ENCODE results near the gene PRKCE.
"Not testable (repeated sequence)": the region's sequence is repeated elsewhere in the genome, so short reads cannot be mapped to it uniquely, and the experiment has no call there.

The PRKCE gene

DNA sequence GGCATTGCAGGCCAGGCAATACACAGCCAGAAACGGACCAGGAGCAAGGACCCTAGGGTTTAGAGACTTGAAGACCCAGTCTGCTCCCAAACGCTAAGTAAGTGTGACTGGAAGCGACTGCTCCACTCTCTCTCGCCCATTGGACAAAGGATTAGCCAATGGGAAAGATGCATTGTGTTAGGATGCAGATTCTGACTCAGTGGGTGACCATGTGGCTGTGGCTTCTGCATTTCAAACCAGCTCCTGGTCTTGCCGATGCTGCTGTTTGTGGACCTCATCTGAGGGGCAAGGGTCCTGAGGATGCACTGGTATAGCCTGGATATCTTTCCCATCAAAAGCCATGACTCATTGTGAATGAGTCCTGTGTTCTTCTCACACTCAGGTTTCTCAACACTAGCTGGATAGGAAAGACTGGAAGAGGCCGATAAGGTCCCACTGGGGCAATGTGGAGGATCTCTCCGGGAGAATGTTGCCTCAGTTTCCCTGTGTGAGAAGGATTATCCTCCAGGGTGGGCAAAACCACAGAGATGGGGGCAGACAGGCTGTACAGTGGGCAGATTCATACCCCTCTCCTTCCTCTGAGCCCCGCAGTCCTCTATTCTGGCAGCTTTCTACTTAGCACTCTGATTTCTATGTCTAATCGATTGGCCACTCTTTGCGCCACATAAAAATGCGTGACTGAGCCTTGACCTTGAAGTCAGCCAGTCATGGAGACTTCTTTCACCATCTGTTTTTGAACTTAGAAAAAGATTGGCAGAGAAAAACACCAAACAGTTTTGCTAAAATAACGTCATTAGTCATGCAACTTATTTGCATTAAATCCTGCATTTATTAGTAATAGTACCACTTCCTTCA, 257.1 kb downstream of the PRKCE start:
- Histone ChIP-seq H3K36me3 (ENCODE audit: insufficient read depth, low read length) (no peaks in the 10 kb centered on the region), H3K27ac (no peak overlapping the region), H3K4me3 (no peak overlapping the region), H3K9ac (ENCODE audit: insufficient read length) (no peak overlapping the region), H3K9me3 (ENCODE audit: low read depth, low read length) (no peaks in the 10 kb centered on the region)
- no peak for TF ChIP-seq EZH2 (IDR thresholded peaks at IDR 0.05)
- no peak for TF ChIP-seq FOXP2 (optimal IDR thresholded peaks at IDR 0.05; ENCODE audit: control extremely low read depth, extremely low read length, insufficient read depth)
- no peak for TF ChIP-seq POLR2AphosphoS5 (IDR thresholded peaks at IDR 0.05; ENCODE audit: borderline replicate concordance, low read depth, low read length)
- no peak for DNase-seq (ENCODE audit: low read depth, low spot score)

GRCh38 chr2:45909171-45909565, 257.7 kb downstream of the PRKCE start:
- Histone ChIP-seq H3K27ac (no peak overlapping the region), H3K4me3 (no peak overlapping the region)

GRCh38 chr2:45909677-45910191, 258.3 kb downstream of the PRKCE start:
- Histone ChIP-seq H3K36me3 (ENCODE audit: insufficient read depth, low read length) (no peaks in the 10 kb centered on the region), H3K9ac (ENCODE audit: insufficient read length) (no peak overlapping the region), H3K9me3 (ENCODE audit: low read depth, low read length) (no peaks in the 10 kb centered on the region), H3K27ac (no peak overlapping the region), H3K4me3 (no peak overlapping the region)
- TF ChIP-seq EZH2 (IDR thresholded peaks at IDR 0.05) (no peak), POLR2AphosphoS5 (IDR thresholded peaks at IDR 0.05; ENCODE audit: borderline replicate concordance, low read depth, low read length) (no peak), FOXP2 (optimal IDR thresholded peaks at IDR 0.05; ENCODE audit: control extremely low read depth, extremely low read length, insufficient read depth) (no peak)
- no peak for DNase-seq (ENCODE audit: low read depth, low spot score)

More at GRCh38 chr2:45909171-45909565, 257.7 kb downstream of the PRKCE start:
- TF ChIP-seq POLR2AphosphoS5 (IDR thresholded peaks at IDR 0.05; ENCODE audit: borderline replicate concordance, low read depth, low read length) (no peak), FOXP2 (optimal IDR thresholded peaks at IDR 0.05; ENCODE audit: control extremely low read depth, extremely low read length, insufficient read depth) (no peak), EZH2 (IDR thresholded peaks at IDR 0.05) (no peak)
- no peaks in the 10 kb centered on the region for H3K36me3 ChIP-seq (ENCODE audit: insufficient read depth, low read length)
- H3K9ac ChIP-seq (ENCODE audit: insufficient read length) = no peak overlapping the region
- H3K9me3 ChIP-seq (ENCODE audit: low read depth, low read length) = no peaks in the 10 kb centered on the region
- no peak for DNase-seq (ENCODE audit: low read depth, low spot score)

- DNase-seq (ENCODE audit: low read depth, low spot score) = no peak
- no peak overlapping the region for H3K4me3 ChIP-seq
- H3K27ac ChIP-seq = no peak overlapping the region
- no peak for TF ChIP-seq POLR2AphosphoS5 (IDR thresholded peaks at IDR 0.05; ENCODE audit: borderline replicate concordance, low read depth, low read length)
- TF ChIP-seq EZH2 (IDR thresholded peaks at IDR 0.05) = no peak
- no peak for TF ChIP-seq FOXP2 (optimal IDR thresholded peaks at IDR 0.05; ENCODE audit: control extremely low read depth, extremely low read length, insufficient read depth)
- no peaks in the 10 kb centered on the region for H3K36me3 ChIP-seq (ENCODE audit: insufficient read depth, low read length)
- H3K9ac ChIP-seq (ENCODE audit: insufficient read length) = no peak overlapping the region
- no peaks in the 10 kb centered on the region for H3K9me3 ChIP-seq (ENCODE audit: low read depth, low read length)
Observed at GRCh38 chr2:45910473-45911060, 259.1 kb downstream of the PRKCE start.

DNA sequence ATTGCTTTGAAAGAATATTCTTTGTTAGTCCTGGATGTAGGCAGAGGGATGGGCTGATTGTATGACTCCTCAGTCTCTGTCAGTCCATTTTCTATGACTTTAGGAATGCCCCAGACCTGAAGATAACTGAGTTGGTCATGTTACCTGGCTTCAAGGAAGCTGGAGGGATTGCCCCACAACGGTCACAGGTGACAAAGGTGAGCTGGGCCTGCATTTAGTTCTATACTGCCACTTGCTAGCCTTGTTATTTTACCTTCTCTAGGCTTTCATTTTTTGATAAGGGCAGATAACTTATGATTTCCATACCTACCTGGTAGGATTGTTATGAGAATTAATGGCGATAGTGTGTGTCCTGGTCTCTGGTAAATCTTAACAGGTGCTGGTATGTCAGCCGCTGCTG, 260.1 kb downstream of the PRKCE start:
- Histone ChIP-seq H3K36me3 (ENCODE audit: insufficient read depth, low read length) (no peaks in the 10 kb centered on the region), H3K9ac (ENCODE audit: insufficient read length) (no peak overlapping the region), H3K9me3 (ENCODE audit: low read depth, low read length) (no peaks in the 10 kb centered on the region), H3K4me3 (no peak overlapping the region), H3K27ac (no peak overlapping the region)
- no peak for TF ChIP-seq POLR2AphosphoS5 (IDR thresholded peaks at IDR 0.05; ENCODE audit: borderline replicate concordance, low read depth, low read length)
- no peak for TF ChIP-seq FOXP2 (optimal IDR thresholded peaks at IDR 0.05; ENCODE audit: control extremely low read depth, extremely low read length, insufficient read depth)
- no peak for TF ChIP-seq EZH2 (IDR thresholded peaks at IDR 0.05)
- DNase-seq (ENCODE audit: low read depth, low spot score) = no peak

- H3K4me3 ChIP-seq = no peak overlapping the region
- H3K9ac ChIP-seq (ENCODE audit: insufficient read length) = no peak overlapping the region
- no peak for DNase-seq (ENCODE audit: low read depth, low spot score)
- no peak overlapping the region for H3K27ac ChIP-seq
- H3K36me3 ChIP-seq (ENCODE audit: insufficient read depth, low read length) = no peaks in the 10 kb centered on the region
- TF ChIP-seq FOXP2 (optimal IDR thresholded peaks at IDR 0.05; ENCODE audit: control extremely low read depth, extremely low read length, insufficient read depth) (no peak), EZH2 (IDR thresholded peaks at IDR 0.05) (no peak), POLR2AphosphoS5 (IDR thresholded peaks at IDR 0.05; ENCODE audit: borderline replicate concordance, low read depth, low read length) (no peak)
- no peaks in the 10 kb centered on the region for H3K9me3 ChIP-seq (ENCODE audit: low read depth, low read length)
Observed at GRCh38 chr2:45912109-45912508, 260.6 kb downstream of the PRKCE start.

DNA sequence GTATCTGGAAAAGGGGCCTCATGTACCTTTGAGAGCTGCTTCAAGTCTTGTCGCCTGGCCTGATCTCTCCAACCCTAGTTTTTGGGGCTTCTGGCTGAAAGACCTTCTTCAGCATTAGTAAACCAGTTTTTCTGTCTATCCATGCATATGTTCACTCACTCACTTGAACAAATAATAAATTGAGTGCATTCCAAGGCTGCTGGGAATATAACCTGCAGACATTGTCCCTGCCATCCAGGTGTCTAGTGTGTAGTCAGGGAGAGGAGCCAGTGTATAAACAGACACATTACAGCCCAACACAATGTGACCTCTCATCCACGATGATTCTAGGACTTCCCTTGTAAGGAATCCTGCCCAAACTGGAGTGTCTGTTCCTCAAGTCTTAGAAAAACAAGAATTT, 262.1 kb downstream of the PRKCE start:
- no peak for DNase-seq (ENCODE audit: low read depth, low spot score)
- H3K4me3 ChIP-seq = no peak overlapping the region
- TF ChIP-seq FOXP2 (optimal IDR thresholded peaks at IDR 0.05; ENCODE audit: control extremely low read depth, extremely low read length, insufficient read depth) (no peak), POLR2AphosphoS5 (IDR thresholded peaks at IDR 0.05; ENCODE audit: borderline replicate concordance, low read depth, low read length) (no peak), EZH2 (IDR thresholded peaks at IDR 0.05) (no peak)
- H3K27ac ChIP-seq = no peak overlapping the region
- H3K36me3 ChIP-seq (ENCODE audit: insufficient read depth, low read length) = no peaks in the 10 kb centered on the region
- H3K9me3 ChIP-seq (ENCODE audit: low read depth, low read length) = no peaks in the 10 kb centered on the region
- no peak overlapping the region for H3K9ac ChIP-seq (ENCODE audit: insufficient read length)

DNA sequence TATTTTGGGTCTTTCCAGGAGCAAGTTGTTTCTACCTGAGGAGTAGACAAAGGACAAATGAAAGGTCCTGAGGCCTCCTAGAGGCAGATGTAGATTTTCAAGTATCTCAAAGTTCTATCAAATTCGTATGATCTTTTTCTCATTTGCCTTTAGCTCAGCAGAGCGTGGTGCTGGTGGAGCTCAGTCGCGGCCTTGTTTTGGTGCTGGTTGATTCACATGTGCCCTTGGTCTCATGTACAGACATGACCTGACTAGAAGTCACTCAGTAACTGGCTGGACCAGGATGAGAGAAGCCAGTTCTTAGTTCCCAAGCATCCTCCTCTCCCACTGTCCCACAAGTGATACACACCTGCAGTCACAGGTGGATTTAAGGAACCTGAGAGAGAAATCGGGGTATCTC, 264.0 kb downstream of the PRKCE start:
- no peak for DNase-seq (ENCODE audit: low read depth, low spot score)

GRCh38 chr2:45917561-45918176, 266.2 kb downstream of the PRKCE start:
- H3K27ac ChIP-seq = not testable (repeated sequence)

More for the DNA sequence above, 264.0 kb downstream of the PRKCE start:
- Histone ChIP-seq H3K9me3 (ENCODE audit: low read depth, low read length) (no peaks in the 10 kb centered on the region), H3K36me3 (ENCODE audit: insufficient read depth, low read length) (no peaks in the 10 kb centered on the region), H3K27ac (no peak overlapping the region), H3K4me3 (no peak overlapping the region), H3K9ac (ENCODE audit: insufficient read length) (no peak overlapping the region)
- TF ChIP-seq FOXP2 (optimal IDR thresholded peaks at IDR 0.05; ENCODE audit: control extremely low read depth, extremely low read length, insufficient read depth) (no peak), EZH2 (IDR thresholded peaks at IDR 0.05) (no peak)

More at GRCh38 chr2:45917561-45918176, 266.2 kb downstream of the PRKCE start:
- H3K4me3 ChIP-seq; H3K9ac ChIP-seq (ENCODE audit: insufficient read length); DNase-seq (ENCODE audit: low read depth, low spot score); H3K36me3 ChIP-seq (ENCODE audit: insufficient read depth, low read length); H3K9me3 ChIP-seq (ENCODE audit: low read depth, low read length): not testable (repeated sequence)
